Fibroblast of the aortic adventitia (primary cell): ENCODE measurements around the gene IFNAR2. TPM values are rescaled to one million over a fixed set of nuclear protein-coding genes. Genes with fewer than 3 reads are reported as not detected.

Source experiments
- DNase-seq: peaks from one replicate; pipeline ENCODE4 v3.0.0-alpha.2; 2010; ENCODE audit warnings: low read depth
- H3K4me3 ChIP-seq: 2 replicates; pipeline ENCODE4 v1.5.1; 2011; ENCODE audit warnings: low read depth, mild to moderate bottlenecking, control low read depth, low read length, moderate library complexity
- CTCF ChIP-seq: IDR thresholded peaks from 2 replicates; pipeline ENCODE4 v1.5.1; 2011; ENCODE audit warnings: mild to moderate bottlenecking, low read length, control low read depth, inconsistent platforms; ENCODE audit not compliant: insufficient read depth
- total RNA-seq: library from RNA; depleted of rRNA; stranded (reverse); fragments of >200 nt; gene quantifications from 2 replicates; pipeline ENCODE4 v1.2.3, GENCODE V29; 2012; ENCODE audit warnings: low replicate concordance

Gene IFNAR2
- total RNA-seq, 1 donor = 6.0 TPM

- no peak overlapping the region for H3K4me3 ChIP-seq
- no peak for DNase-seq
- TF ChIP-seq CTCF = no peak
These were observed 26.4 kb upstream of the IFNAR2 start for GRCh38 chr21:33203371-33203724.

GRCh38 chr21:33205476-33205875 is 24.3 kb upstream of the IFNAR2 start:
- H3K4me3 ChIP-seq = no peak overlapping the region
- no peak for DNase-seq
- TF ChIP-seq CTCF = no peak

GRCh38 chr21:33206771-33207281 is 22.9 kb upstream of the IFNAR2 start:
- TF ChIP-seq CTCF = no peak
- no peak for DNase-seq
- no peak overlapping the region for H3K4me3 ChIP-seq

DNA sequence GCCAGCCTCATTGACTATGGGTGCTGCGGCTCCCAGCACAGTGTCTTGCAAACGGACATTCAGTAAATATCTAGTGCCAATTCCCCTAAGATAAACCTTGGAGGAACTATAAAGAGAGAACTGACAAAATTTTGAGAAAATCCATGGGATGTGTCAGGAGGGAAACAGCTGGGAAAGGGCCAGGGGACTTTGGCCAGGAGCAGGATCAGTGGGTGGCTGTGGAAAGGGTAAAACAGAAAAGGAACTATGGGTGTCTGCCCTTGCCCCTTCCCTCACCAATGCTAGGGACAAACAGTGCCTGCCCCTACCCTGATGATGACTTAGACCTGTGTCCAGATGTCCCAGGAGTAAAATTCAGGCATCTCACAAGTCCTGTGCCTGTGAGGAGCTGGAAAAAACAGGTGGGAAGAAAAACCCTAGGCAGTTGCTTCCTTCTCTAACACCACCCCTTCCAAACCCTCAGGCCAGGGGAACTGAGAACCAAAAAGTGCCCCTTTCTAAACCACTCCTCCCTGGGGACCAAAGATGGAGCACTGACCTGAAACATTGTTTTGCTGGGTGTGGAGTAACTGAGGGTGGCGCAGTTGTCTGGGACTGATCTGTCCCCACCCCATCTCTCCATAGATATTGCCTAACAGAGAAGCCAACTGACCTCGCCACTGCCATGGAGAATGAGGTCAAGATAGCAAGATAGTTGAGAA is 22.1 kb upstream of the IFNAR2 start:
- no peak overlapping the region for H3K4me3 ChIP-seq
- no peak for DNase-seq
- no peak for TF ChIP-seq CTCF

GRCh38 chr21:33208534-33208933 is 21.2 kb upstream of the IFNAR2 start:
- no peak for TF ChIP-seq CTCF
- no peak overlapping the region for H3K4me3 ChIP-seq
- no peak for DNase-seq

DNA sequence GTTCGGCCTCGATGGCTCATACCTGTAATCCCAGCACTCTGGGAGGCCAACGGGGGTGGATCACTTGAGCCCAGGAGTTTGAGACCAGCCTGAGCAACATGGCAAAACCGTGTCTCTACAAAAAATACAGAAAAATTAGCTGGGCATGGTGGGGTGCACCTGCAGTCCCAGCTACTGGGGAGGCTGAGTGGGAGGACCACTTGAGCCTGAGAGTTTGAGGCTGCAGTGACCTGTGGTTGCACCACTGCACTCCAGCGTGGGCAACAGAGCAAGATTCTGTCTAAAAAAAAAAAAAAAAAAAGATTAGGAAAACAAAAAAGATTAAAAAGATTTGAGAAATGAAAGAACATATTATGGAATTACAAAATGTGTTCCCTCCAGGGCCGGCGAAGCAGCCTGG is 18.4 kb upstream of the IFNAR2 start:
- no peak overlapping the region for H3K4me3 ChIP-seq
- no peak for TF ChIP-seq CTCF
- no peak for DNase-seq

DNA sequence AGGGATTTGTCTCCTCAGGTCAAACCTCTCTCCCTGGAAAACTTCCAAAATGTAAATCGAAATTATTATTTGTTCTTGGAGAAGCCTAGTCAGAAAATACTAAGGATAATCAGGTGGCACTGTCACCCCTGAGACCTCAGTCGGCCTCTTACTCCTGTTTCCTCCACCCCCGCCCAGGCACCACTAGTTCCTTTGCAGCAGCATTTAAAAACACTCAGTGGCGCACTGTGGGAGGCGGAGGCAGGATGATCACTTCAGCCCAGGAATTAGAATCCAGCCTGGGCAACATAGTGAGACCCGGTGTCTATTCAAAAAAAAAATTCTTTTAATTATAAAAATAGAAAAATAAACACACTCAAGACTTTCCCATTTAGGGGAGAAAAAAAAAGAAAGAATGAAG is 18.0 kb upstream of the IFNAR2 start:
- TF ChIP-seq CTCF = no peak
- DNase-seq = no peak
- H3K4me3 ChIP-seq = no peak overlapping the region
